CD4-positive, alpha-beta T cell treated with Interleukin-15 for 1 hour (primary cell): ENCODE results near the gene BCAR1.
A peak's percentile ranks its signal among the peaks of the same experiment; 100 is the strongest.
"Not testable (repeated sequence)": the region's sequence is repeated elsewhere in the genome, so short reads cannot be mapped to it uniquely, and the experiment has no call there.

Experiments used
- DNase-seq: peaks from one replicate; pipeline ENCODE4 v3.0.0-alpha.2; 2020

The BCAR1 gene, protein sequence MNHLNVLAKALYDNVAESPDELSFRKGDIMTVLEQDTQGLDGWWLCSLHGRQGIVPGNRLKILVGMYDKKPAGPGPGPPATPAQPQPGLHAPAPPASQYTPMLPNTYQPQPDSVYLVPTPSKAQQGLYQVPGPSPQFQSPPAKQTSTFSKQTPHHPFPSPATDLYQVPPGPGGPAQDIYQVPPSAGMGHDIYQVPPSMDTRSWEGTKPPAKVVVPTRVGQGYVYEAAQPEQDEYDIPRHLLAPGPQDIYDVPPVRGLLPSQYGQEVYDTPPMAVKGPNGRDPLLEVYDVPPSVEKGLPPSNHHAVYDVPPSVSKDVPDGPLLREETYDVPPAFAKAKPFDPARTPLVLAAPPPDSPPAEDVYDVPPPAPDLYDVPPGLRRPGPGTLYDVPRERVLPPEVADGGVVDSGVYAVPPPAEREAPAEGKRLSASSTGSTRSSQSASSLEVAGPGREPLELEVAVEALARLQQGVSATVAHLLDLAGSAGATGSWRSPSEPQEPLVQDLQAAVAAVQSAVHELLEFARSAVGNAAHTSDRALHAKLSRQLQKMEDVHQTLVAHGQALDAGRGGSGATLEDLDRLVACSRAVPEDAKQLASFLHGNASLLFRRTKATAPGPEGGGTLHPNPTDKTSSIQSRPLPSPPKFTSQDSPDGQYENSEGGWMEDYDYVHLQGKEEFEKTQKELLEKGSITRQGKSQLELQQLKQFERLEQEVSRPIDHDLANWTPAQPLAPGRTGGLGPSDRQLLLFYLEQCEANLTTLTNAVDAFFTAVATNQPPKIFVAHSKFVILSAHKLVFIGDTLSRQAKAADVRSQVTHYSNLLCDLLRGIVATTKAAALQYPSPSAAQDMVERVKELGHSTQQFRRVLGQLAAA

GRCh38 chr16:75251280-75252048 lies at the start of gene BCAR1:
Gene BCAR1, minus strand, starts transcription at chr16:75251624. Its CDS starts 142 bp downstream, at chr16:75251482.
- no peak for DNase-seq

DNA sequence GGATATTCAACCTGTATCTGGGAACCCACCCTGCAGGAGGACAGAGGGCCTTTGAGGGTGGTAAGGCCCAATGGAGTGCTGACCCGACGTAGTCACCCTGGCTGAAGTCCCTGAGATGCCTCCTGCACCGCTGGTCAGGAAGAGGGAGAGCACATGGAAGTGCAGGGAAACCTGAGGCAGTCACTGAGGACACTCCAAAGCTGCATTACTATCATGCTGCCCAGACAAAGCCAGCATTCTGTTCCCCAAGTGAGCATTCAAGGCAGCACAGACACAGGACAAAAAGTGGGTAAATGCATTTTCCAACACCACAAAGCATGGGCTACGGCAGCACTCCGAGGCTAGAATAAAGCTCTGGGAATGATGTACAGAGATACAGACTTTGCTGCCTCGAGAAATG lies 46.8 kb upstream of the BCAR1 start:
- DNase-seq = no peak

DNA sequence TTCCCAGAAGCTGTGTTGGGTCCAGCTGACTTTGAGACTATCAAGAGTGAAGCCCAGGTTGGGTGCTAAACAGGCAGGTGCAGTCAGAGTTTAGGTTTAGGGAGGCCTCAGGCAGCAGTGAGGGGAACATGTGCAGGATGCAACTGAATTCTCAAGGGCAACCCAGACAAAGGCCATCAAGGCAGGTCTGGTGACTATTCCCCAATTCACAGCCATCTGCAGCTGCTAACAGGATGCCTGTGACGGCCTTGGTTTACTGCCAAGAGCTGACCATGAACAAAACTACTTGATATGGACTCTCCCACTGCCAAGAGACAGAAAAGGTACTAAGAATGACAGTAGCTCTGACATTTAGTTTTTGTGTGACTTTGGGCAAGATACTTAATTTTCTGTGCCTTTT lies 45.2 kb upstream of the BCAR1 start:
- no peak for DNase-seq

DNA sequence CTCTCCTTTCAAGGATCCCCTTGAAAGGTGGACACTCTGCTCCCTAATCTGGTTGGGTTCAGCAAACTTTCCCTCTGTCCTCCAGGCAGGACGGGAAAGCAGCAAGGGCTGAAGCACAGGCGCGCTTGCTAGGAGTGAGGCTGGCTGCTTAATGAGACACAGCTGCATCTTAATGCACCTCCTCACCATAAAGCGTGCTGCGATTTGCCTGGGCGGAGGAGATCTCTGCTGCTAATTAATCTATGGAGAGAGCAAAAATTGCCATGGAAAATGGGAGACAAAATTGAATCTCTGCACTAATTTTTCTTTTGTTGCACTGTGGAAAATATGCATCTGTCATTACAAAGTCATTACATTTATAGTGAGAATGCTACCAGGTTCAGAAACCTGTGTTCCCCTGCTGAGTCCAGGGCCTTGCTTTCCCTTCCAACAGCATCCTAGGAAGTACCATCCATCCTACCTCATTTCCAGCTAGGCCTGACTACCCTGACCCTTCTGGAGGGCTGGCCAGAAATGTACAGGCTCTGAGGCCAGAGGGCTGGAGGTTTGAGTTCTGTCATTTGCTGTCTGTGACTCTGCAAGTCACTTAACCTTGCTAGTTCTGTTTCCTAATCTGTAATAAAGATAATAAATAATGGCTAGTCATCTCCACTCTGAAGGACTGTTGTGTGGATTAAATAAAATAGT lies 43.5 kb upstream of the BCAR1 start:
- no peak for DNase-seq

GRCh38 chr16:75293772-75294171 lies 42.3 kb upstream of the BCAR1 start:
- no peak for DNase-seq

GRCh38 chr16:75293173-75293572 lies 41.7 kb upstream of the BCAR1 start:
- no peak for DNase-seq

DNA sequence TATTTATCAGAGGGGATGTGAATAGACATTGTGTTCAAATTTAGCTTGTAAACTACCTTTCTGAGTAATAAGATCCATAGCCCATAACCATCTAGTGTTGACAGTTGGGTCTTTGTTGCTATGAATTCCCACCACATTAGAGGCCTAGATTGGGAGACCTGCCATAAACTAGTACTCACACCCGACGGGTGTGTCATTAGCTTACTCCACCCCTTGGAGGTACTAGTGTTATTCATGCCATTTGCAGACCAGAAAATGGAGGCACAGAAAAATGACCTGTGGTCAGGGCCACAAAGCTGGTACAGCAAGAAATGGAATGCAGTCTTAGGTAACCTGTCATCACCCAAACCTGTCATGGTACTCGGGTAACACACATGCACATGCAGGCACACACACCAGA lies 41.3 kb upstream of the BCAR1 start:
- no peak for DNase-seq

- no peak for DNase-seq
Measured at GRCh38 chr16:75289189-75289588, 37.8 kb upstream of the BCAR1 start.

- peak; percentile 62 for DNase-seq
Measured at GRCh38 chr16:75288596-75289120, 37.2 kb upstream of the BCAR1 start.

DNA sequence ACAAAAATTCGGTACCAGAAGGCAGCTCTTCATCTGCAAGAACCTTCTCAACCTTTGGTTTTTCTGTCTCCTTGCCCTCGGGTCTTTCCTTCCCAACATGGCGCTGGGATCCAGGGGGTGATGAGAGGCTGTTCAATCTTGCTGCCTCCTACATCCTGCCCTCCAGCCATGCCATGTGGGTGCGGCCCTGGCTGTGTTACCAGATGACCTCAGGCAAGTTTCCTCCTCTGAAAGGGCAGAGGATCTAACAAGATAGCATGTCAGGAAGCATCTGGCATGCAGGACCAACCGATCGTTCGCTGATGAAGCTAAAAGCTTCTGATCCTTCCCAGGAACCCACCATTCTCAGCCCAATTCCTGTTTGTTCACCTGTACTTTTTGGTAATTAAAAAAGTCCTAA lies 36.8 kb upstream of the BCAR1 start:
- DNase-seq = no peak

GRCh38 chr16:75287708-75288107 lies 36.3 kb upstream of the BCAR1 start:
- DNase-seq = no peak

DNA sequence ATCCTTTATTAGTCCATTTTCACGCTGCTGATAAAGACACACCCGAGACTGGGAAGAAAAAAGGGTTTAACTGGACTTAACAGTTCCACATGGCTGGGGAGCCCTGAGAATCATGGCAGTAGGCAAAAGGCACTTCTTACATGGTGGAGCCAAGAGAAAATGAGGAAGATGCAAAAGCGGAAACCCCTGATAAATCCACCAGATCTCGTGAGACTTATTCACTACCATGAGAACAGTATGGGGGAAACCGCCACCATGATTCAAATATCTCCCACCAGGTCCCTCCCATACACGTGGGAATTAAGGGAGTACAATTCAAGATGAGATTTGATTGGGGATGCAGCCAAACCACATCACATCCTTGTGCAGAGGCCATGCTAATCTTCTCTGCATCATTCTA lies 35.0 kb upstream of the BCAR1 start:
- no peak for DNase-seq

GRCh38 chr16:75282466-75283281 lies 31.2 kb upstream of the BCAR1 start:
- DNase-seq = no peak

DNA sequence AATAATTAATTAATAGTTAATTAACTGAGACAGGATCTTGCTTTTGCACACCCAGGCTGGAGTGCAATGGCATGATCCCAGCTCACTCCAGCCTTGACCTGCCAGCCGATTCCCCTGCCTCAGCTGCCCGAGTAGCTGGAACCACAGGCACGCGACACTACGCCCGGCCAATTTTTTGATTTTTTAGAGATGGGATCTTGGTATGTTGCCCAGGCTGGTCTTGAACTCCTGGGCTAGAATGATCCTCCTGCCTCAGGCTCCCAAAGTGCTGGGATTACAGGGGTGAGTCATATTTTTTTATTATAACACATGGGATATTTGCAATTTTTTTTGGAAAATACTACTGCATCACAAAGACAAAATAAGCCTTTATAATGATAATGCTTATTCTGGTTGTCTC lies 30.4 kb upstream of the BCAR1 start:
- DNase-seq = no peak

- DNase-seq = not testable (repeated sequence)
Measured at GRCh38 chr16:75281009-75281408, 29.6 kb upstream of the BCAR1 start.

DNA sequence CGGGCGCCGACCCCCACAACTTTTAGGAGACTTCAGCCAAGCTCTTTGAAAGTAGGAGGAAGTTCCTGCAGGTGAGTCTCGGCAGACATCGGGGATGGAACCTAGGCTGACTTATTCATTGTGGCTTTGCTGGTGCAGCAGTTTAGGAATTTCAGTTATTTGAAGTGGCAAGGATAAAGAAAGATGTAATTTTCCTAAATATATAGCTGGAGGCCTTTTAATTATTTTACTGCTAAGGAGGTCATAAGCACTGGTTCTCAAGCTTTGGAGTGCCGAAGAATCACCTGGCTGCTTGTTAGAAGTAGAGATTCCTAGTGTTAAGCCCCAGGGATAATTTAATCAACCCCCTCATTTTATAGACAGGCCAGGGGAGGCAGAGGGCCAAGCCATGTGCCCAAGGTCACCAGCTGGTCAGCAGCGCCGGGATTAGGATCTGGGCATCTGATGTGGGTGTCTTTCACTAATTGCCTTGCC lies 28.9 kb upstream of the BCAR1 start:
- no peak for DNase-seq

DNA sequence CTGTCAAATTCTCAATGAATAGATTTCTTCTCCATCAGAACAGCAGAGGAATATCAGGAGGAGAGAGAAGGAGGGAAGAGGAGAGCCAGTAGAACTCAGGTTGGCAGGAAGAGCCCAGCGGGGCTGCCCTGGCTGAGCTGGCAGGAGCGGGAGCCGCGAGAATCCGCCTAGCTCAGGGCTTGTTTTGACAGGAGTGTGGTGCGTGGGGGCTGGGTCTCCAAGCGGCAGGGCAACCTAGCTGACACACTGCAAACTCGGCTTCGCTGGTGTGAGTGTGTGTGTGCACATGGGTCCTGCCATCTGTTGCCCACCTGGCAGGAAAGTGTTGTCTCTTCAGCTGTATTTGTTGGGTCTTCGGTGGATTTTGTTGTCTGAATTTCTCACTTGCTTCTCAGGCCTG lies 27.9 kb upstream of the BCAR1 start:
- DNase-seq = no peak

GRCh38 chr16:75273054-75273925 lies 21.9 kb upstream of the BCAR1 start:
- no peak for DNase-seq

GRCh38 chr16:75272629-75273028 lies 21.2 kb upstream of the BCAR1 start:
- not testable (repeated sequence) for DNase-seq

DNA sequence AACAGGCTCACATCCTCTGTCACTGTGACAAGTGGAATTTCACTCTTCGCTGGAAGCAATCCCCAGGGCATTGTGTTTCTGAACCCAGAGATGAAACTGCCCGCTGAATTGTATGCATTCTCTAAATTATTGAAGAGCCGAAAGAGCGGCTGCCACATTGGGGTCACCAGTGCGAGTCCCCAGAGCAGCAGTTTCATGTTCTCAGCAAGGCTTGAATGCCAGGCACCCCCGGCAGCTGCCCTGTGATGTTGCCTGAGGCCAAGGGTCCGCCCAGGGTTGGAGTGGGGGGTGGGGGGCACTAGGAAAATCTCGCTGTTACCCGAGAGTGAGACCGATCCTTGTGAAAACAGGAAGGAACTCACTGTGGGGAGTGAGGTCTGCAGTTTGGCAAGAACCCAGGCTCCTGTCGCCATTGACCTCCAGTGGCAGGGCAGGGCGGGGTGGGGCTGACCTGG lies 20.7 kb upstream of the BCAR1 start:
- DNase-seq = no peak
